HEK293 (cell line): ENCODE data around the gene ATAT1.

Experiments
- ATF2 ChIP-seq: fragments of 450-650 bp; formaldehyde crosslinking; IDR thresholded peaks from 2 replicates; pipeline ENCODE4 v1.5.1; 2016; ENCODE audit warnings: missing biosample characterization, missing genetic modification characterization, low read depth
- GLIS1 ChIP-seq: fragments of 450-650 bp; formaldehyde crosslinking; IDR thresholded peaks from 2 replicates; pipeline ENCODE4 v1.5.1; 2016; ENCODE audit warnings: missing biosample characterization, missing genetic modification characterization
- PRDM6 ChIP-seq: fragments of 450-650 bp; formaldehyde crosslinking; IDR thresholded peaks from 2 replicates; pipeline ENCODE4 v1.5.1; 2017; ENCODE audit warnings: missing biosample characterization, missing genetic modification characterization
- SP2 ChIP-seq: fragments of 450-650 bp; formaldehyde crosslinking; IDR thresholded peaks from 2 replicates; pipeline ENCODE4 v1.5.1; 2016; ENCODE audit warnings: missing biosample characterization, missing genetic modification characterization
- ZBTB11 ChIP-seq: fragments of 450-650 bp; formaldehyde crosslinking; conservative IDR thresholded peaks from 2 replicates; pipeline ENCODE4 v1.5.1; 2016; ENCODE audit warnings: low read depth, missing biosample characterization, missing genetic modification characterization
- ZBTB44 ChIP-seq: fragments of 450-650 bp; IDR thresholded peaks from 2 replicates; pipeline ENCODE4 v1.5.1; 2018; ENCODE audit warnings: missing biosample characterization, mild to moderate bottlenecking, missing genetic modification characterization
- ZFP3 ChIP-seq: fragments of 450-650 bp; formaldehyde crosslinking; IDR thresholded peaks from 2 replicates; pipeline ENCODE4 v1.5.1; 2016; ENCODE audit warnings: low read depth, missing biosample characterization, missing genetic modification characterization
- ZNF10 ChIP-seq: fragments of 450-650 bp; formaldehyde crosslinking; IDR thresholded peaks from 2 replicates; pipeline ENCODE4 v1.5.1; 2017; ENCODE audit warnings: missing biosample characterization, missing genetic modification characterization
- ZNF133 ChIP-seq: fragments of 450-650 bp; formaldehyde crosslinking; IDR thresholded peaks from 2 replicates; pipeline ENCODE4 v1.5.1; 2016; ENCODE audit warnings: missing biosample characterization, missing genetic modification characterization
- ZNF175 ChIP-seq: fragments of 450-650 bp; formaldehyde crosslinking; IDR thresholded peaks from 2 replicates; pipeline ENCODE4 v1.5.1; 2016; ENCODE audit warnings: missing biosample characterization, missing genetic modification characterization
- ZNF223 ChIP-seq: fragments of 450-650 bp; formaldehyde crosslinking; IDR thresholded peaks from 2 replicates; pipeline ENCODE4 v1.5.1; 2016; ENCODE audit warnings: missing biosample characterization, missing genetic modification characterization
- ZNF248 ChIP-seq: fragments of 450-650 bp; formaldehyde crosslinking; IDR thresholded peaks from 2 replicates; pipeline ENCODE4 v1.5.1; 2017; ENCODE audit warnings: missing biosample characterization, missing genetic modification characterization
- ZNF302 ChIP-seq: fragments of 450-650 bp; formaldehyde crosslinking; IDR thresholded peaks from 2 replicates; pipeline ENCODE4 v1.5.1; 2016; ENCODE audit warnings: missing biosample characterization, missing genetic modification characterization, low read depth
- ZNF335 ChIP-seq: fragments of 450-650 bp; formaldehyde crosslinking; conservative IDR thresholded peaks from 2 replicates; pipeline ENCODE4 v1.5.1; 2016; ENCODE audit warnings: missing biosample characterization, missing genetic modification characterization
- ZNF426 ChIP-seq: fragments of 450-650 bp; formaldehyde crosslinking; IDR thresholded peaks from 2 replicates; pipeline ENCODE4 v1.5.1; 2017; ENCODE audit warnings: missing biosample characterization, missing genetic modification characterization, mild to moderate bottlenecking, inconsistent platforms, moderate library complexity
- ZNF530 ChIP-seq: fragments of 450-650 bp; formaldehyde crosslinking; IDR thresholded peaks from 2 replicates; pipeline ENCODE4 v1.5.1; 2016; ENCODE audit warnings: low read depth, missing biosample characterization, missing genetic modification characterization
- ZNF544 ChIP-seq: fragments of 450-650 bp; formaldehyde crosslinking; IDR thresholded peaks from 2 replicates; pipeline ENCODE4 v1.5.0; 2017; ENCODE audit warnings: missing biosample characterization, missing genetic modification characterization
- ZNF623 ChIP-seq: fragments of 450-650 bp; formaldehyde crosslinking; IDR thresholded peaks from 2 replicates; pipeline ENCODE4 v1.5.1; 2016; ENCODE audit warnings: missing biosample characterization, missing genetic modification characterization
- ZNF785 ChIP-seq: fragments of 450-650 bp; formaldehyde crosslinking; IDR thresholded peaks from 2 replicates; pipeline ENCODE4 v1.5.1; 2016; ENCODE audit warnings: missing biosample characterization, missing genetic modification characterization
- TF ChIP-seq, protein P1 (sequence below): fragments of 450-650 bp; formaldehyde crosslinking; IDR thresholded peaks from 2 replicates; pipeline ENCODE4 v1.5.1; 2017; ENCODE audit warnings: missing biosample characterization, missing genetic modification characterization
- TF ChIP-seq, protein P2 (sequence below): fragments of 450-650 bp; formaldehyde crosslinking; IDR thresholded peaks from 2 replicates; pipeline ENCODE4 v1.5.0; 2017; ENCODE audit warnings: missing biosample characterization, missing genetic modification characterization, borderline replicate concordance
- TF ChIP-seq, protein P3 (sequence below): fragments of 450-650 bp; formaldehyde crosslinking; IDR thresholded peaks from 2 replicates; pipeline ENCODE4 v1.5.1; 2016; ENCODE audit warnings: missing biosample characterization, missing genetic modification characterization

Gene ATAT1

DNA sequence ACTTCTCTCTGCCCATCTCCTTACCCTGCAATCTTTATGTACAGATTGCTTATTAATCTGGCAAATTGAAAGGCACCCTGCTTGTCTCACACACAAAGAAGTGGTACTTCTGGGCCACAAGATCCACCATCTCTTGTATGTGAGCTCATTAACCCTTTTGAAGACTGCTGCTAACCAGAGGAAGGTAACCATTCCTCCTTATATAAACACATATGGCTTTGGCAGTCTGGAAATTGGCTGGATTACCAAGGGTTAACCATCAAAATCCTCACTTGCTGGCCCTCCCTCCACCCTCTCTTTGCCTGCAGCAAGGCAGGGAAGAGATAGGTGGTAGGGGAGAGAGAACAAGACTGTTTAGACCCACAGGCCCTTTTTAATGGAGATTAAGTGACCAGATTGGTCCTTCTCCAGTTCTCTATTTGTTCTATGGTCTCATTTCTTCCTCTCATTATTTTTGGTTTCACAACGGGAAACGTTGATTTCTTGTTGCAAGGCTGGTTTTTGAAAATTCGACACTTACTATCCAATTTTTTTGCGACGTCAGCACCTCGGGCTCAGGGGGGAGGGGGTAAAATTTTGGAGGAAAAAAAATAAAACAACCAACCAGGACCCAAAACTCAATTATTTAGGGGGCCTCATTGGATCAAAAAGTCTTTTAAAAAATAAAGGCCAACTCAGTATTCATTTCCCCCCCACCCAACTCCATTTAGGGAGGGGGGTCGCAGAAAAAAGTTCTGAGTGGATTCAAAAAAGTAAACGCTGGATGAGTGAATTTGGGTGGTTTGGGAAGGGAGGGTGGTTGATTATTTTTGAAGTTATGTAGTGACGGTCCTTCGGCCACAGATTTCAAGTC lies 10.5 kb upstream of the ATAT1 start (continued):
- TF ChIP-seq ZNF623 (tag by site-specific recombination): no peak; the same call in 1 of the 2 replicates
- no peak for TF ChIP-seq ATF2
- TF ChIP-seq, protein P1, sequence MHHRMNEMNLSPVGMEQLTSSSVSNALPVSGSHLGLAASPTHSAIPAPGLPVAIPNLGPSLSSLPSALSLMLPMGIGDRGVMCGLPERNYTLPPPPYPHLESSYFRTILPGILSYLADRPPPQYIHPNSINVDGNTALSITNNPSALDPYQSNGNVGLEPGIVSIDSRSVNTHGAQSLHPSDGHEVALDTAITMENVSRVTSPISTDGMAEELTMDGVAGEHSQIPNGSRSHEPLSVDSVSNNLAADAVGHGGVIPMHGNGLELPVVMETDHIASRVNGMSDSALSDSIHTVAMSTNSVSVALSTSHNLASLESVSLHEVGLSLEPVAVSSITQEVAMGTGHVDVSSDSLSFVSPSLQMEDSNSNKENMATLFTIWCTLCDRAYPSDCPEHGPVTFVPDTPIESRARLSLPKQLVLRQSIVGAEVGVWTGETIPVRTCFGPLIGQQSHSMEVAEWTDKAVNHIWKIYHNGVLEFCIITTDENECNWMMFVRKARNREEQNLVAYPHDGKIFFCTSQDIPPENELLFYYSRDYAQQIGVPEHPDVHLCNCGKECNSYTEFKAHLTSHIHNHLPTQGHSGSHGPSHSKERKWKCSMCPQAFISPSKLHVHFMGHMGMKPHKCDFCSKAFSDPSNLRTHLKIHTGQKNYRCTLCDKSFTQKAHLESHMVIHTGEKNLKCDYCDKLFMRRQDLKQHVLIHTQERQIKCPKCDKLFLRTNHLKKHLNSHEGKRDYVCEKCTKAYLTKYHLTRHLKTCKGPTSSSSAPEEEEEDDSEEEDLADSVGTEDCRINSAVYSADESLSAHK (tag by site-specific recombination): no peak; the same call in 1 of the 2 replicates
- no peak for TF ChIP-seq PRDM6 (tag by site-specific recombination)
- TF ChIP-seq ZNF335: peak; percentile 36
- TF ChIP-seq ZFP3 (tag by site-specific recombination): no peak
- TF ChIP-seq, protein P2, sequence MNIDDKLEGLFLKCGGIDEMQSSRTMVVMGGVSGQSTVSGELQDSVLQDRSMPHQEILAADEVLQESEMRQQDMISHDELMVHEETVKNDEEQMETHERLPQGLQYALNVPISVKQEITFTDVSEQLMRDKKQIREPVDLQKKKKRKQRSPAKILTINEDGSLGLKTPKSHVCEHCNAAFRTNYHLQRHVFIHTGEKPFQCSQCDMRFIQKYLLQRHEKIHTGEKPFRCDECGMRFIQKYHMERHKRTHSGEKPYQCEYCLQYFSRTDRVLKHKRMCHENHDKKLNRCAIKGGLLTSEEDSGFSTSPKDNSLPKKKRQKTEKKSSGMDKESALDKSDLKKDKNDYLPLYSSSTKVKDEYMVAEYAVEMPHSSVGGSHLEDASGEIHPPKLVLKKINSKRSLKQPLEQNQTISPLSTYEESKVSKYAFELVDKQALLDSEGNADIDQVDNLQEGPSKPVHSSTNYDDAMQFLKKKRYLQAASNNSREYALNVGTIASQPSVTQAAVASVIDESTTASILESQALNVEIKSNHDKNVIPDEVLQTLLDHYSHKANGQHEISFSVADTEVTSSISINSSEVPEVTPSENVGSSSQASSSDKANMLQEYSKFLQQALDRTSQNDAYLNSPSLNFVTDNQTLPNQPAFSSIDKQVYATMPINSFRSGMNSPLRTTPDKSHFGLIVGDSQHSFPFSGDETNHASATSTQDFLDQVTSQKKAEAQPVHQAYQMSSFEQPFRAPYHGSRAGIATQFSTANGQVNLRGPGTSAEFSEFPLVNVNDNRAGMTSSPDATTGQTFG: no peak
- TF ChIP-seq ZBTB11: no peak
- TF ChIP-seq ZNF544 (tag by site-specific recombination): no peak
- TF ChIP-seq ZNF223 (tag by site-specific recombination): no peak
- TF ChIP-seq ZNF133: no peak
- no peak for TF ChIP-seq ZNF302 (tag by site-specific recombination)
- TF ChIP-seq SP2 (tag by site-specific recombination): peak; percentile 11; the same call in 1 of the 2 replicates
- TF ChIP-seq ZNF785 (tag by site-specific recombination): no peak
- no peak for TF ChIP-seq ZNF248
- TF ChIP-seq ZNF175 (tag by site-specific recombination): no peak
- TF ChIP-seq ZNF530 (tag by site-specific recombination): no peak
- TF ChIP-seq ZBTB44 (tag by site-specific recombination): no peak
- no peak for TF ChIP-seq GLIS1
- TF ChIP-seq ZNF10 (tag by site-specific recombination): peak; percentile 74
- TF ChIP-seq, protein P3, sequence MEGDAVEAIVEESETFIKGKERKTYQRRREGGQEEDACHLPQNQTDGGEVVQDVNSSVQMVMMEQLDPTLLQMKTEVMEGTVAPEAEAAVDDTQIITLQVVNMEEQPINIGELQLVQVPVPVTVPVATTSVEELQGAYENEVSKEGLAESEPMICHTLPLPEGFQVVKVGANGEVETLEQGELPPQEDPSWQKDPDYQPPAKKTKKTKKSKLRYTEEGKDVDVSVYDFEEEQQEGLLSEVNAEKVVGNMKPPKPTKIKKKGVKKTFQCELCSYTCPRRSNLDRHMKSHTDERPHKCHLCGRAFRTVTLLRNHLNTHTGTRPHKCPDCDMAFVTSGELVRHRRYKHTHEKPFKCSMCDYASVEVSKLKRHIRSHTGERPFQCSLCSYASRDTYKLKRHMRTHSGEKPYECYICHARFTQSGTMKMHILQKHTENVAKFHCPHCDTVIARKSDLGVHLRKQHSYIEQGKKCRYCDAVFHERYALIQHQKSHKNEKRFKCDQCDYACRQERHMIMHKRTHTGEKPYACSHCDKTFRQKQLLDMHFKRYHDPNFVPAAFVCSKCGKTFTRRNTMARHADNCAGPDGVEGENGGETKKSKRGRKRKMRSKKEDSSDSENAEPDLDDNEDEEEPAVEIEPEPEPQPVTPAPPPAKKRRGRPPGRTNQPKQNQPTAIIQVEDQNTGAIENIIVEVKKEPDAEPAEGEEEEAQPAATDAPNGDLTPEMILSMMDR (tag by site-specific recombination): no peak
- no peak for TF ChIP-seq ZNF426 (tag by site-specific recombination)
